Measurements from ENCODE around the gene ELMO1. TPM values are rescaled to one million over a fixed set of nuclear protein-coding genes. Genes with fewer than 3 reads are reported as not detected.

Gene ELMO1
- total and polyA plus RNA-seq, 2 experiments from 2014 or later, result 6.5 to 24.9 TPM

GRCh38 chr7:37052705-37053104 is 396.0 kb downstream of the ELMO1 start:
- peak; percentile 96 for ATAC-seq
- peaks cover 10% of the 10 kb centered on the region; the same call in 1 of the 2 replicates for H3K4me1 ChIP-seq (ENCODE audit: insufficient read depth)

More at GRCh38 chr7:37052705-37053104, 396.0 kb downstream of the ELMO1 start:
- no peaks in the 10 kb centered on the region for H3K9me3 Mint-ChIP-seq
- H3K27ac Mint-ChIP-seq, result peak overlapping the region; percentile 63; the same call in 1 of the 2 replicates
- Histone ChIP-seq H3F3A (replicated peaks; ENCODE audit: low read depth) (no peaks in the 10 kb centered on the region), H4K20me1 (replicated peaks; ENCODE audit: insufficient read depth) (no peaks in the 10 kb centered on the region), H3K27me3 (ENCODE audit: insufficient read depth) (no peaks in the 10 kb centered on the region), H3K27ac (ENCODE audit: low read depth) (no peak overlapping the region), H3K9me2 (ENCODE audit: insufficient read depth) (0 out of 2 replicates have a peak, but pooled peaks cover 4% of the 10 kb centered on the region), H3K4me2 (no peak overlapping the region), H3K4me3 (no peak overlapping the region), H2AFZ (no peak overlapping the region), H3K79me2 (replicated peaks; ENCODE audit: insufficient read depth) (no peaks in the 10 kb centered on the region), H3K36me3 (ENCODE audit: insufficient read depth) (no peaks in the 10 kb centered on the region)
- no peak for TF ChIP-seq EZH2 (IDR thresholded peaks at IDR 0.05; ENCODE audit: low read depth, unreplicated experiment)
- TF ChIP-seq, protein P1, sequence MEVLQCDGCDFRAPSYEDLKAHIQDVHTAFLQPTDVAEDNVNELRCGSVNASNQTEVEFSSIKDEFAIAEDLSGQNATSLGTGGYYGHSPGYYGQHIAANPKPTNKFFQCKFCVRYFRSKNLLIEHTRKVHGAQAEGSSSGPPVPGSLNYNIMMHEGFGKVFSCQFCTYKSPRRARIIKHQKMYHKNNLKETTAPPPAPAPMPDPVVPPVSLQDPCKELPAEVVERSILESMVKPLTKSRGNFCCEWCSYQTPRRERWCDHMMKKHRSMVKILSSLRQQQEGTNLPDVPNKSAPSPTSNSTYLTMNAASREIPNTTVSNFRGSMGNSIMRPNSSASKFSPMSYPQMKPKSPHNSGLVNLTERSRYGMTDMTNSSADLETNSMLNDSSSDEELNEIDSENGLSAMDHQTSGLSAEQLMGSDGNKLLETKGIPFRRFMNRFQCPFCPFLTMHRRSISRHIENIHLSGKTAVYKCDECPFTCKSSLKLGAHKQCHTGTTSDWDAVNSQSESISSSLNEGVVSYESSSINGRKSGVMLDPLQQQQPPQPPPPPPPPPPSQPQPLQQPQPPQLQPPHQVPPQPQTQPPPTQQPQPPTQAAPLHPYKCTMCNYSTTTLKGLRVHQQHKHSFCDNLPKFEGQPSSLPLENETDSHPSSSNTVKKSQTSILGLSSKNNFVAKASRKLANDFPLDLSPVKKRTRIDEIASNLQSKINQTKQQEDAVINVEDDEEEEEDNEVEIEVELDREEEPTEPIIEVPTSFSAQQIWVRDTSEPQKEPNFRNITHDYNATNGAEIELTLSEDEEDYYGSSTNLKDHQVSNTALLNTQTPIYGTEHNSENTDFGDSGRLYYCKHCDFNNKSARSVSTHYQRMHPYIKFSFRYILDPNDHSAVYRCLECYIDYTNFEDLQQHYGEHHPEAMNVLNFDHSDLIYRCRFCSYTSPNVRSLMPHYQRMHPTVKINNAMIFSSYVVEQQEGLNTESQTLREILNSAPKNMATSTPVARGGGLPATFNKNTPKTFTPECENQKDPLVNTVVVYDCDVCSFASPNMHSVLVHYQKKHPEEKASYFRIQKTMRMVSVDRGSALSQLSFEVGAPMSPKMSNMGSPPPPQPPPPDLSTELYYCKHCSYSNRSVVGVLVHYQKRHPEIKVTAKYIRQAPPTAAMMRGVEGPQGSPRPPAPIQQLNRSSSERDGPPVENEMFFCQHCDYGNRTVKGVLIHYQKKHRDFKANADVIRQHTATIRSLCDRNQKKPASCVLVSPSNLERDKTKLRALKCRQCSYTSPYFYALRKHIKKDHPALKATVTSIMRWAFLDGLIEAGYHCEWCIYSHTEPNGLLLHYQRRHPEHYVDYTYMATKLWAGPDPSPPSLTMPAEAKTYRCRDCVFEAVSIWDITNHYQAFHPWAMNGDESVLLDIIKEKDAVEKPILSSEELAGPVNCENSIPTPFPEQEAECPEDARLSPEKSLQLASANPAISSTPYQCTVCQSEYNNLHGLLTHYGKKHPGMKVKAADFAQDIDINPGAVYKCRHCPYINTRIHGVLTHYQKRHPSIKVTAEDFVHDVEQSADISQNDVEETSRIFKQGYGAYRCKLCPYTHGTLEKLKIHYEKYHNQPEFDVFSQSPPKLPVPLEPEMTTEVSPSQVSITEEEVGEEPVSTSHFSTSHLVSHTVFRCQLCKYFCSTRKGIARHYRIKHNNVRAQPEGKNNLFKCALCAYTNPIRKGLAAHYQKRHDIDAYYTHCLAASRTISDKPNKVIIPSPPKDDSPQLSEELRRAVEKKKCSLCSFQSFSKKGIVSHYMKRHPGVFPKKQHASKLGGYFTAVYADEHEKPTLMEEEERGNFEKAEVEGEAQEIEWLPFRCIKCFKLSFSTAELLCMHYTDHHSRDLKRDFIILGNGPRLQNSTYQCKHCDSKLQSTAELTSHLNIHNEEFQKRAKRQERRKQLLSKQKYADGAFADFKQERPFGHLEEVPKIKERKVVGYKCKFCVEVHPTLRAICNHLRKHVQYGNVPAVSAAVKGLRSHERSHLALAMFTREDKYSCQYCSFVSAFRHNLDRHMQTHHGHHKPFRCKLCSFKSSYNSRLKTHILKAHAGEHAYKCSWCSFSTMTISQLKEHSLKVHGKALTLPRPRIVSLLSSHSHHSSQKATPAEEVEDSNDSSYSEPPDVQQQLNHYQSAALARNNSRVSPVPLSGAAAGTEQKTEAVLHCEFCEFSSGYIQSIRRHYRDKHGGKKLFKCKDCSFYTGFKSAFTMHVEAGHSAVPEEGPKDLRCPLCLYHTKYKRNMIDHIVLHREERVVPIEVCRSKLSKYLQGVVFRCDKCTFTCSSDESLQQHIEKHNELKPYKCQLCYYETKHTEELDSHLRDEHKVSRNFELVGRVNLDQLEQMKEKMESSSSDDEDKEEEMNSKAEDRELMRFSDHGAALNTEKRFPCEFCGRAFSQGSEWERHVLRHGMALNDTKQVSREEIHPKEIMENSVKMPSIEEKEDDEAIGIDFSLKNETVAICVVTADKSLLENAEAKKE (CRISPR knock-in tag; IDR thresholded peaks at IDR 0.05), result no peak
- TF ChIP-seq REST (IDR thresholded peaks at IDR 0.05; ENCODE audit: unreplicated experiment), result peak; percentile 98
- no peak for TF ChIP-seq ZNF331 (CRISPR knock-in tag; IDR thresholded peaks at IDR 0.05; ENCODE audit: low read depth)
- TF ChIP-seq POLR2AphosphoS5 (IDR thresholded peaks at IDR 0.05; ENCODE audit: low read depth), result no peak
- no peak for TF ChIP-seq CTCF (conservative IDR thresholded peaks at IDR 0.05; ENCODE audit: low read depth in 2 of 2)
- peak; percentile 14; the same call in 1 of the 2 replicates for TF ChIP-seq CREB1 (CRISPR knock-in tag; IDR thresholded peaks at IDR 0.05; ENCODE audit: low read depth)
- TF ChIP-seq JUNB (IDR thresholded peaks at IDR 0.05; ENCODE audit: unreplicated experiment), result no peak
- TF ChIP-seq NANOG (IDR thresholded peaks at IDR 0.05; ENCODE audit: borderline replicate concordance), result no peak
- no peak for TF ChIP-seq EZH2phosphoT487 (IDR thresholded peaks at IDR 0.05; ENCODE audit: unreplicated experiment)
- peaks cover 31% of the 10 kb centered on the region for H3K4me1 Mint-ChIP-seq
- no peak overlapping the region for H3K4me3 Mint-ChIP-seq
- H3K36me3 Mint-ChIP-seq (ENCODE audit: low read depth), result no peaks in the 10 kb centered on the region
- peak; percentile 86 for DNase-seq (ENCODE audit: low spot score)
- H3K27me3 Mint-ChIP-seq (ENCODE audit: insufficient read depth, low read depth, poor library complexity), result no peaks in the 10 kb centered on the region

Data from GM23338 (cell line).